H1 (cell line): ENCODE results near the gene ANO2. TPM values are rescaled to one million over a fixed set of nuclear protein-coding genes. Genes with fewer than 3 reads are reported as not detected.

ENCODE experiments used
- CTCF ChIA-PET: fragments of 300-600 bp; sonication (Branson Sonifier 250); formaldehyde crosslinking; loops from one replicate; lab custom pipeline; 2021; ENCODE audit not compliant: partially characterized antibody; lab: Charles Lee
- POLR2A ChIA-PET: fragments of 300-600 bp; sonication (Branson Sonifier 250); formaldehyde crosslinking; loops from one replicate; lab custom pipeline; 2021; ENCODE audit warnings: inconsistent platforms; ENCODE audit not compliant: partially characterized antibody; lab: Charles Lee
- DNase-seq, 2 experiments: peaks; one replicate each; pipeline versions ENCODE4 v3.0.0 to v3.0.0-alpha.2; 2010 to 2022; ENCODE audit warnings: low spot score in 2 of 2, low read depth in 1 of 2, mixed read lengths in 1 of 2
- FAIRE-seq: peaks from 2 replicates; lab custom pipeline; 2011; peaks lifted over from hg19 to GRCh38; lab: Jason Lieb, UNC
- H2AFZ ChIP-seq: 2 replicates; pipeline ENCODE4 v1.8.1; 2012; ENCODE audit warnings: low read length, inconsistent platforms
- H2AK5ac ChIP-seq: 2 replicates; pipeline ENCODE4 v1.6.1; 2013; ENCODE audit warnings: low read depth, low read length
- H2BK120ac ChIP-seq: replicated peaks from 2 replicates; pipeline ENCODE3; 2013; ENCODE audit warnings: low read depth, low read length, inconsistent platforms
- H2BK12ac ChIP-seq: 2 replicates; pipeline ENCODE4 v1.6.1; 2013; ENCODE audit warnings: low read depth, low read length
- H2BK15ac ChIP-seq: 2 replicates; pipeline ENCODE4 v1.6.1; 2013; ENCODE audit warnings: low read length
- H2BK20ac ChIP-seq: 2 replicates; pipeline ENCODE4 v1.6.1; 2013; ENCODE audit warnings: low read length
- H2BK5ac ChIP-seq: 2 replicates; pipeline ENCODE4 v1.6.1; 2013; ENCODE audit warnings: low read depth, low read length
- H3K14ac ChIP-seq: 2 replicates; pipeline ENCODE4 v1.6.1; 2013; ENCODE audit warnings: inconsistent platforms; ENCODE audit not compliant: insufficient read length
- H3K18ac ChIP-seq: 2 replicates; pipeline ENCODE4 v1.6.1; 2013; ENCODE audit warnings: low read length; ENCODE audit errors: extremely low read depth
- H3K23ac ChIP-seq: 2 replicates; pipeline ENCODE4 v1.6.1; 2013; ENCODE audit warnings: inconsistent platforms; ENCODE audit not compliant: insufficient read length
- H3K23me2 ChIP-seq: 2 replicates; pipeline ENCODE4 v1.6.1; 2013; ENCODE audit warnings: low read depth, low read length
- H3K27ac ChIP-seq: 2 replicates; pipeline ENCODE4 v1.6.1; 2011; ENCODE audit warnings: low read depth, low read length, inconsistent platforms
- H3K27me3 ChIP-seq, 4 experiments: replicated peaks in 1 of 4; 1 replicate in 1 of 4; 2 replicates in 3 of 4; pipeline versions ENCODE4 v1.6.1 to v1.8.1; 2011 to 2013; ENCODE audit warnings: low read length in 3 of 4, mild to moderate bottlenecking in 3 of 4, inconsistent platforms in 2 of 4, mixed read lengths in 2 of 4, moderate library complexity in 1 of 4; ENCODE audit not compliant: control insufficient read depth in 3 of 4, insufficient read depth in 3 of 4; ENCODE audit errors: extremely low read depth in 1 of 4
- H3K36me3 ChIP-seq, 4 experiments: 2 replicates each; pipeline versions ENCODE4 v1.6.1 to v1.8.1; 2011 to 2013; ENCODE audit warnings: mild to moderate bottlenecking in 4 of 4, low read length in 3 of 4, moderate library complexity in 2 of 4, control low read depth in 1 of 4, inconsistent platforms in 1 of 4; ENCODE audit not compliant: insufficient read depth in 4 of 4, control insufficient read depth in 2 of 4
- H3K4ac ChIP-seq: replicated peaks from 2 replicates; pipeline ENCODE3; 2013; ENCODE audit warnings: low read length, low read depth, mixed read lengths, inconsistent platforms; ENCODE audit not compliant: insufficient read length
- H3K4me1 ChIP-seq, 4 experiments: replicated peaks in 1 of 4; 1 replicate in 1 of 4; 2 replicates in 3 of 4; pipeline versions ENCODE4 v1.6.1 to v1.8.1; 2011 to 2013; ENCODE audit warnings: low read length in 3 of 4, inconsistent platforms in 2 of 4, mixed read lengths in 1 of 4; ENCODE audit not compliant: insufficient read depth in 4 of 4, control insufficient read depth in 3 of 4
- H3K4me2 ChIP-seq, 2 experiments: 2 replicates each; pipeline versions ENCODE4 v1.6.1 to v1.8.1; 2011 to 2013; ENCODE audit warnings: low read depth in 2 of 2, low read length in 2 of 2, control low read depth in 1 of 2, inconsistent platforms in 1 of 2, mild to moderate bottlenecking in 1 of 2; ENCODE audit not compliant: insufficient read depth in 1 of 2
- H3K4me3 ChIP-seq, 4 experiments: fragments of 200-600, 300-600 bp in 1 of 4; sonication (generic), shearing (Covaris generic), sonication (Bioruptor Twin) in 1 of 4; 2 replicates each; pipeline versions ENCODE4 v1.5.1 to v1.8.1; 2011 to 2016; ENCODE audit warnings: low read length in 4 of 4, low read depth in 3 of 4, control low read depth in 2 of 4, inconsistent platforms in 2 of 4, mild to moderate bottlenecking in 2 of 4, mixed read lengths in 1 of 4, moderate library complexity in 1 of 4; ENCODE audit not compliant: insufficient read depth in 2 of 4; ENCODE audit errors: extremely low read depth in 1 of 4
- H3K56ac ChIP-seq: replicated peaks from 2 replicates; pipeline ENCODE3; 2013; ENCODE audit warnings: low read depth, mild to moderate bottlenecking, mixed read lengths, low read length, inconsistent platforms; ENCODE audit not compliant: insufficient read length
- H3K79me1 ChIP-seq: 2 replicates; pipeline ENCODE4 v1.6.1; 2013; ENCODE audit warnings: low read depth, low read length, control low read depth
- H3K79me2 ChIP-seq, 2 experiments: 2 replicates each; pipeline versions ENCODE4 v1.6.1 to v1.8.1; 2012 to 2013; ENCODE audit warnings: low read length in 2 of 2, mild to moderate bottlenecking in 2 of 2, inconsistent platforms in 1 of 2; ENCODE audit not compliant: insufficient read depth in 2 of 2, control insufficient read depth in 1 of 2
- H3K9ac ChIP-seq, 4 experiments: replicated peaks in 1 of 4; 1 replicate in 1 of 4; 2 replicates in 3 of 4; pipeline versions ENCODE4 v1.6.1 to v1.8.1; 2011 to 2013; ENCODE audit warnings: low read depth in 3 of 4, low read length in 3 of 4, control low read depth in 2 of 4, mild to moderate bottlenecking in 2 of 4, moderate library complexity in 2 of 4, inconsistent platforms in 1 of 4; ENCODE audit errors: extremely low read depth in 1 of 4
- H3K9me3 ChIP-seq, 2 experiments: 2 replicates each; pipeline versions ENCODE4 v1.6.1 to v1.8.1; 2012 to 2013; ENCODE audit warnings: mild to moderate bottlenecking in 2 of 2, moderate library complexity in 2 of 2, control low read depth in 1 of 2, inconsistent platforms in 1 of 2, low read depth in 1 of 2, low read length in 1 of 2, mixed read lengths in 1 of 2; ENCODE audit not compliant: insufficient read depth in 2 of 2
- H4K20me1 ChIP-seq, 2 experiments: replicated peaks in 1 of 2; 2 replicates each; pipeline versions ENCODE3 to v1.8.1; 2011 to 2013; ENCODE audit warnings: inconsistent platforms in 2 of 2, low read length in 2 of 2, mild to moderate bottlenecking in 1 of 2; ENCODE audit not compliant: insufficient read depth in 2 of 2, control insufficient read depth in 1 of 2
- H4K5ac ChIP-seq: 2 replicates; pipeline ENCODE4 v1.6.1; 2013; ENCODE audit warnings: low read length, low read depth, mixed read lengths, inconsistent platforms; ENCODE audit not compliant: insufficient read length
- H4K8ac ChIP-seq: 2 replicates; pipeline ENCODE4 v1.8.0; 2013; ENCODE audit warnings: mild to moderate bottlenecking, moderate library complexity, low read length, inconsistent platforms; ENCODE audit not compliant: insufficient read depth; ENCODE audit errors: extremely low read depth
- H4K91ac ChIP-seq: replicated peaks from 2 replicates; pipeline ENCODE3; 2013; ENCODE audit warnings: low read length, mixed read lengths, inconsistent platforms; ENCODE audit not compliant: insufficient read length
- CHD1 ChIP-seq: IDR thresholded peaks from 2 replicates; pipeline ENCODE4 v1.6.1; 2012; ENCODE audit warnings: low read depth, low read length, improper control_type of control experiment
- JUN ChIP-seq: IDR thresholded peaks from 2 replicates; pipeline ENCODE4 v1.6.1; 2011; ENCODE audit warnings: low read depth, mild to moderate bottlenecking, improper control_type of control experiment, low read length
- JUND ChIP-seq: IDR thresholded peaks from 2 replicates; pipeline ENCODE4 v1.6.1; 2011; ENCODE audit warnings: mild to moderate bottlenecking, improper control_type of control experiment, low read length
- RFX5 ChIP-seq: IDR thresholded peaks from 2 replicates; pipeline ENCODE4 v1.6.1; 2011; ENCODE audit warnings: low read depth, low read length, improper control_type of control experiment, borderline replicate concordance
- SIRT6 ChIP-seq: IDR thresholded peaks from one replicate; pipeline ENCODE4 v1.7.1; 2012; ENCODE audit warnings: low read length, inconsistent platforms
- TAF1 ChIP-seq: IDR thresholded peaks from 2 replicates; pipeline ENCODE4 v1.6.1; 2011; ENCODE audit warnings: mild to moderate bottlenecking, low read depth, low read length
- ZNF274 ChIP-seq: IDR thresholded peaks from 2 replicates; pipeline ENCODE4 v1.7.0; 2012; ENCODE audit warnings: low read length, borderline replicate concordance; ENCODE audit errors: extremely low read depth
- WGBS, 2 experiments: shearing (Covaris generic) in 1 of 2; methylation state at CpG; one replicate each; pipeline versions ENCODE4 v1.1.6 to v1.1.7; 2013 to 2015; ENCODE audit warnings: low lambda C conversion rate in 2 of 2, mixed read lengths in 2 of 2, inconsistent platforms in 1 of 2, low coverage in 1 of 2, missing lambda C conversion rate in 1 of 2; ENCODE audit not compliant: insufficient replicate concordance in 2 of 2, insufficient coverage in 1 of 2, insufficient read length in 1 of 2; ENCODE audit errors: extremely low coverage in 1 of 2, missing lambda C conversion rate in 1 of 2; 5-methylcytosine and 5-hydroxymethylcytosine counted together
- polyA plus RNA-seq, 7 experiments: library from polyadenylated mRNA; depleted of rRNA in 3 of 7; stranded (reverse) in 5 of 7; unstranded in 2 of 7; fragments of >200 nt in 5 of 7; fragments of 200-250 nt in 2 of 7; gene quantifications; 1 replicate in 5 of 7; 2 replicates in 1 of 7; 4 replicates in 1 of 7; pipeline versions ENCODE4 v1.2.1 to v1.2.3, GENCODE V29; 2011 to 2013; ENCODE audit warnings: missing spikeins in 2 of 7, mixed read lengths in 2 of 7
- total RNA-seq: library from RNA; stranded (reverse); fragmentation: NEBNext Ultra II Directional; extraction: Animal tissue kit (Norgen Biotek cat#: 25700); gene quantifications from 2 replicates; pipeline ENCODE4 v1.2.1, GENCODE V29; 2021

The ANO2 gene
- total and polyA plus RNA-seq, 2 of the 8 experiments (the other 6 are each of a cell fraction or from before 2014, with no cell fraction given) = 1.9 to 5.5 TPM

DNA sequence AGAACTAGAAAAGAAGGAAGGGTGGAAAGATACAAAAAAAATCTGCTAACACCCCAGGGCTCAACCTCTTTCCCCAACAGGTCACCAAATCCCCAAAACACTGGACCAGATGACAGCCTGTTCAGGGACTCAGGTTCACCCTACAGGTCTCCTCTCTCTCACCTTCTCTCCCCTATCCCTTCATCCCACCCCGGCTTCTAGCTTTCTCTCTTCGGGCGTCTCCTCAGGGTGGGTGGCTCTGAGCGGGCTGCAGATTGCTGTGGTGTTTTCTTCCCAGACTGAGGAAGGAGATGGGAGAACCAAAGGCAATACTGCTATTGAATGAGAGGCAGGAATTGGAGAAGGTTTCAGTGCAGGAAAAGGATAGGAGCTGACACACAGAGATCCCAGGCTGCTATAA, 39.3 kb downstream of the ANO2 start:
- no peak overlapping the region for H2BK5ac ChIP-seq
- no peak overlapping the region for H3K4me3 ChIP-seq
- H3K36me3 ChIP-seq = no peaks in the 10 kb centered on the region
- no peak for FAIRE-seq
- WGBS, 2 experiments = 82% methylated on average over 4 of the region's 4 CpGs; no CpG with 5 or more reads in 1 of the 2 experiments
- no peak overlapping the region for H2BK120ac ChIP-seq
- H4K8ac ChIP-seq = no peak overlapping the region
- no peak overlapping the region for H2BK15ac ChIP-seq
- H2BK12ac ChIP-seq = no peak overlapping the region
- no peak overlapping the region for H2AFZ ChIP-seq
- H3K18ac ChIP-seq = no peak overlapping the region
- no peak overlapping the region for H3K27ac ChIP-seq
- no peak overlapping the region for H2BK20ac ChIP-seq
- no peaks in the 10 kb centered on the region for H4K20me1 ChIP-seq
- no peak overlapping the region for H3K56ac ChIP-seq
- no peak overlapping the region for H3K14ac ChIP-seq
- no peaks in the 10 kb centered on the region for H3K79me1 ChIP-seq
- peaks cover 0 to 2% (median 0%) of the 10 kb centered on the region in 4 experiments; a peak in 1 of 7 replicates for H3K4me1 ChIP-seq
- ChIA-PET POLR2A (no interaction called here), CTCF (interaction anchor here (1.6 to 1.8 kb wide), 3 partner anchors 60 to 161 kb away, joined by 5 to 6 read pairs (median 6); no protein-coding TSS in a partner anchor)
- no peaks in the 10 kb centered on the region for H3K23me2 ChIP-seq
- no peak overlapping the region for H4K5ac ChIP-seq
- DNase-seq = no peak
- H3K4me2 ChIP-seq = no peak overlapping the region
- H3K79me2 ChIP-seq = no peaks in the 10 kb centered on the region
- H3K23ac ChIP-seq = no peak overlapping the region
- H2AK5ac ChIP-seq = no peak overlapping the region
- no peak overlapping the region for H3K9ac ChIP-seq
- no peaks in the 10 kb centered on the region for H3K9me3 ChIP-seq
- TF ChIP-seq SIRT6 (no peak), ZNF274 (no peak), TAF1 (no peak), CHD1 (no peak), JUN (no peak), JUND (no peak), RFX5 (no peak)
- no peaks in the 10 kb centered on the region for H3K27me3 ChIP-seq
- H3K4ac ChIP-seq = no peak overlapping the region
- H4K91ac ChIP-seq = no peak overlapping the region
